Measurements from ENCODE around the gene ZFYVE9. TPM values are rescaled to one million over a fixed set of nuclear protein-coding genes. Genes with fewer than 3 reads are reported as not detected.

Gene ZFYVE9
- total RNA-seq, 4 donors from 2014 or later: 35.9 to 42.9 (median 41.9) TPM

- Histone ChIP-seq H3K9me3 (no peaks in the 10 kb centered on the region), H3K4me3 (no peak overlapping the region), H3K27me3 (no peaks in the 10 kb centered on the region), H3K36me3 (peaks cover 0 to 31% of the 10 kb centered on the region in 2 donors), H3K4me1 (no peaks in the 10 kb centered on the region), H3K27ac (no peak overlapping the region)
- intact Hi-C loops (cut with DNase I; ENCODE audit: low total_unique reads) (no loop called here), in situ Hi-C loops (cut with MboI; ENCODE audit: low sequenced_read_pairs in 4 of 4) (no loop called here)
- DNase-seq (no peak), ATAC-seq (peak in 1 of 2 donors; percentile 28)
- TF ChIP-seq POLR2A (IDR thresholded peaks at IDR 0.05) (no peak), CTCF (IDR thresholded peaks at IDR 0.05 in 4 of 5, conservative IDR thresholded peaks at IDR 0.05 in 1 of 5) (peak in 1 of 5 experiments; percentile 10)
Observed at GRCh38 chr1:52348704-52349300, 206.9 kb downstream of the ZFYVE9 start.

- no peak for ATAC-seq
- Histone ChIP-seq H3K4me3 (no peak overlapping the region), H3K27me3 (no peaks in the 10 kb centered on the region), H3K27ac (no peak overlapping the region), H3K4me1 (no peaks in the 10 kb centered on the region), H3K36me3 (peaks cover 3 to 60% of the 10 kb centered on the region in 2 donors), H3K9me3 (no peaks in the 10 kb centered on the region)
- DNase-seq: no peak
- in situ Hi-C loops (cut with MboI; ENCODE audit: low sequenced_read_pairs in 4 of 4) (no loop called here), intact Hi-C loops (cut with DNase I; ENCODE audit: low total_unique reads) (no loop called here)
- TF ChIP-seq CTCF (IDR thresholded peaks at IDR 0.05 in 4 of 5, conservative IDR thresholded peaks at IDR 0.05 in 1 of 5) (no peak), POLR2A (IDR thresholded peaks at IDR 0.05) (no peak)
Observed at GRCh38 chr1:52352690-52353089, 210.8 kb downstream of the ZFYVE9 start.

GRCh38 chr1:52355436-52355835, 213.5 kb downstream of the ZFYVE9 start:
- ATAC-seq (no peak), DNase-seq (no peak)
- Histone ChIP-seq H3K4me3 (no peak overlapping the region), H3K27me3 (no peaks in the 10 kb centered on the region), H3K9me3 (no peaks in the 10 kb centered on the region), H3K27ac (no peak overlapping the region), H3K36me3 (peaks cover 3 to 87% of the 10 kb centered on the region in 2 donors), H3K4me1 (no peaks in the 10 kb centered on the region)
- in situ Hi-C loops (cut with MboI; ENCODE audit: low sequenced_read_pairs in 4 of 4): no loop called here
- TF ChIP-seq CTCF (IDR thresholded peaks at IDR 0.05 in 4 of 5, conservative IDR thresholded peaks at IDR 0.05 in 1 of 5) (no peak), POLR2A (IDR thresholded peaks at IDR 0.05) (no peak)
- intact Hi-C loops (cut with DNase I; ENCODE audit: low total_unique reads): no loop called here

- Histone ChIP-seq H3K36me3 (peaks cover 3 to 93% of the 10 kb centered on the region in 2 donors), H3K4me1 (no peaks in the 10 kb centered on the region), H3K4me3 (no peak overlapping the region), H3K9me3 (no peaks in the 10 kb centered on the region), H3K27ac (no peak overlapping the region), H3K27me3 (no peaks in the 10 kb centered on the region)
- ATAC-seq (no peak), DNase-seq (no peak)
- in situ Hi-C loops (cut with MboI; ENCODE audit: low sequenced_read_pairs in 4 of 4): no loop called here
- TF ChIP-seq POLR2A (IDR thresholded peaks at IDR 0.05): no peak
- TF ChIP-seq CTCF (IDR thresholded peaks at IDR 0.05 in 4 of 5, conservative IDR thresholded peaks at IDR 0.05 in 1 of 5): no peak
- intact Hi-C loops (cut with DNase I; ENCODE audit: low total_unique reads): no loop called here
Observed at GRCh38 chr1:52355847-52356505, 214.1 kb downstream of the ZFYVE9 start.

Measured in gastrocnemius medialis (tissue), 4 donors.